ENCODE results near the gene MIA2.
"Not testable (repeated sequence)": the region's sequence is repeated elsewhere in the genome, so short reads cannot be mapped to it uniquely, and the experiment has no call there.

DNA sequence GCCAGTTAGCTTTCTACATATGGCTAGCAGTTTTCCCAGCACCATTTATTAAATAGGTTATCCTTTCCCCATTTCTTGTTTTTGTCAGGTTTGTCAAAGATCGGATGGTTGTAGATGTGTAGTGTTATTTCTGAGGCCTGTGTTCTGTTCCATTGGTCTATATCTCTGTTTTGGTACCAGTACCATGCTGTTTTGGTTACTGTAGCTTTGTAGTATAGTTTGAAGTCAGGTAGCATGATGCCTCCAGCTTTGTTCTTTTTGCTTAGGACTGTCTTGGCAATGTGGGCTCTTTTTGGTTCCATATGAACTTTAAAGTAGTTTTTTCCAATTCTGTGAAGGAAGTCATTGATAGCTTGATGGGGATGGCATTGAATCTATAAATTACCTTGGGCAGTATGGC is 28.5 kb downstream of the MIA2 start:
- not testable (repeated sequence) for TF ChIP-seq EZH2 (IDR thresholded peaks at IDR 0.05; ENCODE audit: borderline replicate concordance, low read depth, low read length); MXI1 (IDR thresholded peaks at IDR 0.05; ENCODE audit: low read depth, low read length); POLR2A (conservative IDR thresholded peaks at IDR 0.05); SAFB2 (IDR thresholded peaks at IDR 0.05; ENCODE audit: borderline replicate concordance, low read depth, low read length, severe bottlenecking); EP300 (IDR thresholded peaks at IDR 0.05; ENCODE audit: low read length); ETS2 (tag; IDR thresholded peaks at IDR 0.05; ENCODE audit: borderline replicate concordance, poor library complexity, severe bottlenecking)
- TF ChIP-seq, protein P1, sequence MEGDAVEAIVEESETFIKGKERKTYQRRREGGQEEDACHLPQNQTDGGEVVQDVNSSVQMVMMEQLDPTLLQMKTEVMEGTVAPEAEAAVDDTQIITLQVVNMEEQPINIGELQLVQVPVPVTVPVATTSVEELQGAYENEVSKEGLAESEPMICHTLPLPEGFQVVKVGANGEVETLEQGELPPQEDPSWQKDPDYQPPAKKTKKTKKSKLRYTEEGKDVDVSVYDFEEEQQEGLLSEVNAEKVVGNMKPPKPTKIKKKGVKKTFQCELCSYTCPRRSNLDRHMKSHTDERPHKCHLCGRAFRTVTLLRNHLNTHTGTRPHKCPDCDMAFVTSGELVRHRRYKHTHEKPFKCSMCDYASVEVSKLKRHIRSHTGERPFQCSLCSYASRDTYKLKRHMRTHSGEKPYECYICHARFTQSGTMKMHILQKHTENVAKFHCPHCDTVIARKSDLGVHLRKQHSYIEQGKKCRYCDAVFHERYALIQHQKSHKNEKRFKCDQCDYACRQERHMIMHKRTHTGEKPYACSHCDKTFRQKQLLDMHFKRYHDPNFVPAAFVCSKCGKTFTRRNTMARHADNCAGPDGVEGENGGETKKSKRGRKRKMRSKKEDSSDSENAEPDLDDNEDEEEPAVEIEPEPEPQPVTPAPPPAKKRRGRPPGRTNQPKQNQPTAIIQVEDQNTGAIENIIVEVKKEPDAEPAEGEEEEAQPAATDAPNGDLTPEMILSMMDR (IDR thresholded peaks at IDR 0.05 in 2 of 3, conservative IDR thresholded peaks at IDR 0.05 in 1 of 3; ENCODE audit: insufficient read depth in 2 of 3, low read depth in 1 of 3, low read length in 3 of 3) = not testable (repeated sequence)
- TF ChIP-seq, protein P2, sequence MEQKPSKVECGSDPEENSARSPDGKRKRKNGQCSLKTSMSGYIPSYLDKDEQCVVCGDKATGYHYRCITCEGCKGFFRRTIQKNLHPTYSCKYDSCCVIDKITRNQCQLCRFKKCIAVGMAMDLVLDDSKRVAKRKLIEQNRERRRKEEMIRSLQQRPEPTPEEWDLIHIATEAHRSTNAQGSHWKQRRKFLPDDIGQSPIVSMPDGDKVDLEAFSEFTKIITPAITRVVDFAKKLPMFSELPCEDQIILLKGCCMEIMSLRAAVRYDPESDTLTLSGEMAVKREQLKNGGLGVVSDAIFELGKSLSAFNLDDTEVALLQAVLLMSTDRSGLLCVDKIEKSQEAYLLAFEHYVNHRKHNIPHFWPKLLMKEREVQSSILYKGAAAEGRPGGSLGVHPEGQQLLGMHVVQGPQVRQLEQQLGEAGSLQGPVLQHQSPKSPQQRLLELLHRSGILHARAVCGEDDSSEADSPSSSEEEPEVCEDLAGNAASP (IDR thresholded peaks at IDR 0.05) = not testable (repeated sequence)
- TF ChIP-seq, protein P3, sequence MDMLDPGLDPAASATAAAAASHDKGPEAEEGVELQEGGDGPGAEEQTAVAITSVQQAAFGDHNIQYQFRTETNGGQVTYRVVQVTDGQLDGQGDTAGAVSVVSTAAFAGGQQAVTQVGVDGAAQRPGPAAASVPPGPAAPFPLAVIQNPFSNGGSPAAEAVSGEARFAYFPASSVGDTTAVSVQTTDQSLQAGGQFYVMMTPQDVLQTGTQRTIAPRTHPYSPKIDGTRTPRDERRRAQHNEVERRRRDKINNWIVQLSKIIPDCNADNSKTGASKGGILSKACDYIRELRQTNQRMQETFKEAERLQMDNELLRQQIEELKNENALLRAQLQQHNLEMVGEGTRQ (CRISPR knock-in tag; IDR thresholded peaks at IDR 0.05) = not testable (repeated sequence)
- TF ChIP-seq, protein P4, sequence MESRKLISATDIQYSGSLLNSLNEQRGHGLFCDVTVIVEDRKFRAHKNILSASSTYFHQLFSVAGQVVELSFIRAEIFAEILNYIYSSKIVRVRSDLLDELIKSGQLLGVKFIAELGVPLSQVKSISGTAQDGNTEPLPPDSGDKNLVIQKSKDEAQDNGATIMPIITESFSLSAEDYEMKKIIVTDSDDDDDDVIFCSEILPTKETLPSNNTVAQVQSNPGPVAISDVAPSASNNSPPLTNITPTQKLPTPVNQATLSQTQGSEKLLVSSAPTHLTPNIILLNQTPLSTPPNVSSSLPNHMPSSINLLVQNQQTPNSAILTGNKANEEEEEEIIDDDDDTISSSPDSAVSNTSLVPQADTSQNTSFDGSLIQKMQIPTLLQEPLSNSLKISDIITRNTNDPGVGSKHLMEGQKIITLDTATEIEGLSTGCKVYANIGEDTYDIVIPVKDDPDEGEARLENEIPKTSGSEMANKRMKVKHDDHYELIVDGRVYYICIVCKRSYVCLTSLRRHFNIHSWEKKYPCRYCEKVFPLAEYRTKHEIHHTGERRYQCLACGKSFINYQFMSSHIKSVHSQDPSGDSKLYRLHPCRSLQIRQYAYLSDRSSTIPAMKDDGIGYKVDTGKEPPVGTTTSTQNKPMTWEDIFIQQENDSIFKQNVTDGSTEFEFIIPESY (CRISPR knock-in tag; IDR thresholded peaks at IDR 0.05) = not testable (repeated sequence)
